Aorta (tissue), 5 donors: ENCODE results near the gene UTP25. TPM values are rescaled to one million over a fixed set of nuclear protein-coding genes. Genes with fewer than 3 reads are reported as not detected.

Experiments
- ATAC-seq: fragments of 200-7000 bp; cut with Tn5 transposase; one replicate; pipeline ENCODE4 v1.9.1; 2022; ENCODE audit warnings: moderate library complexity; ENCODE audit not compliant: low FRiP score
- DNase-seq, 2 donors: peaks; one replicate each; pipeline ENCODE4 v3.0.0-alpha.2; 2020
- H3K27ac ChIP-seq, 2 donors: one replicate each; pipeline ENCODE4 v1.5.1; 2013; ENCODE audit warnings: low read length in 2 of 2, mild to moderate bottlenecking in 2 of 2, moderate library complexity in 2 of 2, control low read depth in 1 of 2, inconsistent platforms in 1 of 2, low read depth in 1 of 2
- H3K27me3 ChIP-seq, 2 donors: one replicate each; pipeline ENCODE4 v1.6.1; 2013; ENCODE audit warnings: control low read depth in 1 of 2, low read length in 1 of 2, mild to moderate bottlenecking in 1 of 2, moderate library complexity in 1 of 2; ENCODE audit not compliant: insufficient read depth in 2 of 2, control insufficient read depth in 1 of 2
- H3K36me3 ChIP-seq, 2 donors: one replicate each; pipeline ENCODE4 v1.6.1; 2013; ENCODE audit warnings: control low read depth in 1 of 2, low read length in 1 of 2, mild to moderate bottlenecking in 1 of 2; ENCODE audit not compliant: insufficient read depth in 2 of 2, control insufficient read depth in 1 of 2
- H3K4me1 ChIP-seq, 2 donors: one replicate each; pipeline ENCODE4 v1.6.1; 2013; ENCODE audit warnings: low read length in 2 of 2, control low read depth in 1 of 2, mild to moderate bottlenecking in 1 of 2, moderate library complexity in 1 of 2; ENCODE audit not compliant: insufficient read depth in 2 of 2, control insufficient read depth in 1 of 2
- H3K4me3 ChIP-seq, 2 donors: one replicate each; pipeline ENCODE4 v1.5.1; 2013; ENCODE audit warnings: low read length in 2 of 2, control low read depth in 1 of 2, mild to moderate bottlenecking in 1 of 2
- H3K9me3 ChIP-seq: one replicate; pipeline ENCODE4 v1.6.1; 2013; ENCODE audit warnings: mild to moderate bottlenecking, low read length; ENCODE audit not compliant: control insufficient read depth
- WGBS, 2 donors: extraction: QIAGEN DNeasy Blood & Tissue Kit; methylation state at CpG; one replicate each; pipeline ENCODE4 v1.1.7; 2013; 5-methylcytosine and 5-hydroxymethylcytosine counted together
- intact Hi-C, 2 donors: fragments of 100-400 bp; cut with DNase I; formaldehyde crosslinking; loops; one replicate each; pipeline versions ENCODE4 v1.14.2 to v1.15.0; 2022
- polyA plus RNA-seq, 2 donors: library from polyadenylated mRNA; stranded (reverse); fragments of 200-250 nt; gene quantifications; one replicate each; pipeline ENCODE4 v1.2.3, GENCODE V29; 2013
- total RNA-seq, 2 donors: library from RNA; stranded (reverse); fragmentation: NEBNext Ultra II Directional; extraction: Animal tissue kit (Norgen Biotek cat#: 25700); gene quantifications; one replicate each; pipeline ENCODE4 v1.2.1, GENCODE V29; 2021
- donor health status: healthy with polysubstance abuse.
- donor health status: Bipolar disorder and iron deficiency.
- donor health status: DM: no; HTN: no; CAD: no.
- donor health status: DM: no; HTN: no; CAD: no.
- donor health status: DM: yes; HTN: yes; CAD: no.

UTP25 gene
- total and polyA plus RNA-seq, 4 donors: 0.50 to 8.1 (median 5.1) TPM

DNA sequence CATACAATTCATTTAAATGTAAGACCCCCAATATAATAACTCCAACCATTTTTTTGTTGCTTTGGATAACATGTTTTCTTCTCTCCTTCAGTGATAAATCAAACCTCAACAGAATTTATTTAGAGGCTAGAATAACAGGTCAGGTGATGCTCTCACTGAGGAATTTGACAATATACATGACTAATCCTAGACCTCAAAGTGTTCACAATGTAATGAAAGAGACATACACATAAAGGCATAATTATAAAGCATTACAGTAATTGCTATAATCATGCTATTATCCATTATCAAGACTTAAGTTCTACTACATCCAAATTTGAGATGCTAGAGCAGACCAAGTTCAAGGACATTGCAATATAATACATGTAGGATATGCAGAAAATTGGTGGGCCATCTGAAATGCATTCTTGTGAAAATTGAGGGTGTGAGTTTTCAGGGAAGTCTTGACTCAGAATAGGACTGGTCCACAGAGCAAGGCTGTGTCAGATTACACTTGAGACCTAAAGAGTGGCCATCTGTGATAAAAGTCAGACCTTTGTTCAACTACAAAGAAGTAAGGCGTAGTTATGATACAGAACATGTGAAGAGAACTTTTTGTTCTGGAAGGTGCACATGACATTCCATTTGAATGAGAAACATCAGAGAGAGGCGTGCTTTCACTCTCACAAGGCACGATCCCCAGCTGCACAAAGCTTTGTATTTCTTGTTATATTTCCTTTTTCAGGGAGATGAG lies 45.5 kb downstream of the UTP25 start:
- no peaks in the 10 kb centered on the region for H3K4me1 ChIP-seq
- DNase-seq (no peak), ATAC-seq (no peak)
- H3K36me3 ChIP-seq: no peaks in the 10 kb centered on the region
- no peak overlapping the region for H3K27ac ChIP-seq
- WGBS, 2 donors: 54 to 61% methylated on average over 3 of the region's 3 CpGs
- no peak overlapping the region for H3K4me3 ChIP-seq
- intact Hi-C loops: no loop called here
- H3K9me3 ChIP-seq: no peaks in the 10 kb centered on the region
- H3K27me3 ChIP-seq: no peaks in the 10 kb centered on the region

DNA sequence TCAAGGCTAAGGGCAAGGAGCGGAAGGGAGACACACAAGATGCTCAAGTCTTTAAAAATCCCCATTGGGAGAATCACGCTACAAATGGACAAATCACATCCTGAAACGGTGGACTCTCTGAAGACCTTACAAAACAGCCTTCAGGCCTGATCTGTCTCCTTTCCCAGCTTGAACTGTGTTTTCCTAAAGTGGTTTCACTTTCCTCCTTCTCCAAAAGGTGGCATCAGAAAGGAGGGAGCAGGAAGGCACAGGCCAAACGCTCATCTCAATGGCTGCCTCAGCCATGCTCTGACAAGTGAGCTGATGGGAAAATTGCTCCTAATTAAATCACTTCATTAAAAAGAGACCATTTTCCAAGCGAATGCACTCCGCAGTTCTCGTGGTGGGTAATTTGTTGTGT lies 47.7 kb downstream of the UTP25 start:
- H3K4me1 ChIP-seq: no peaks in the 10 kb centered on the region
- intact Hi-C loops: no loop called here
- no peaks in the 10 kb centered on the region for H3K36me3 ChIP-seq
- no peaks in the 10 kb centered on the region for H3K9me3 ChIP-seq
- DNase-seq: no peak
- no peak overlapping the region for H3K27ac ChIP-seq
- WGBS, 2 donors: 35 to 40% methylated on average over 7 of the region's 7 CpGs
- H3K4me3 ChIP-seq: no peak overlapping the region
- no peak for ATAC-seq
- H3K27me3 ChIP-seq: no peaks in the 10 kb centered on the region

GRCh38 chr1:209876078-209876800 lies 48.5 kb downstream of the UTP25 start:
- WGBS, 2 donors: 73% methylated on average over 6 of the region's 6 CpGs
- intact Hi-C loops: no loop called here
- Histone ChIP-seq H3K9me3 (no peaks in the 10 kb centered on the region), H3K27me3 (no peaks in the 10 kb centered on the region), H3K4me3 (no peak overlapping the region), H3K36me3 (no peaks in the 10 kb centered on the region), H3K27ac (no peak overlapping the region), H3K4me1 (no peaks in the 10 kb centered on the region)
- ATAC-seq (no peak), DNase-seq (no peak)

DNA sequence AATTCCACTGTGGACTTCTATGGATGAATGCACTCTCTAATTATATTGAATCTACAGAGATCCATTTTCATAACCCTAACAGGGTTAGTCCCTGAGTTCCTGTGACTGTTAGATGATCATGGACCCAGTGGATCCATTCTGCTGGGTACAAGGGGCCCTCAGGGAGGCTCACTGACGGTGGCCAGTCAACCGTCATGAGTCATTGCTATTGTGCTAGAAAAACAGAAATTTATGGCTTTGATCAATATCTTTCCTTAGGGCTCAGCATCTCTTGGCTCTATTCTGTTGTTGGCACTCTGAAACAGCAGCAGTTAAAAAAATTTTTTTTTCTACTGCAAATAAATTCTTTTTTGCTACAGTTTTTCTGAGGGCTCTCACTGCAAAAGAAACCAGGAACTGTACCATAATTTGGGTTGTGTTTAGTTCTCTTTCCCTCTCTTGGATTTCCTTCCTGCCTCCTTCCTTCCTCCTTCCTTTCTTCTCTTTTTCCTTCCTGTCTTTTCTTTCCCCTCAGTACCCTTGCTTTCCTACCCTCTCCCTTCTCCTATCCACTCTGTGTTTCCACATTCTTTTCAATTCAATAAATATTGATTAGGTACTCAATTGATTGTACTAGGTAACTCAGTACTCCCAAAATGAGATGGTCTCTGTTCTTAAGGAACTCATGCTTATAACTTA lies 49.5 kb downstream of the UTP25 start:
- ATAC-seq: no peak
- WGBS, 2 donors: 61 to 66% methylated on average over 2 of the region's 2 CpGs

GRCh38 chr1:209878964-209879363 lies 51.2 kb downstream of the UTP25 start:
- H3K27me3 ChIP-seq: no peaks in the 10 kb centered on the region
- no peak overlapping the region for H3K4me3 ChIP-seq
- no peak overlapping the region for H3K27ac ChIP-seq
- H3K36me3 ChIP-seq: no peaks in the 10 kb centered on the region
- intact Hi-C loops: no loop called here
- 95% methylated on average over 1 of the region's 1 CpG for WGBS, 2 donors
- H3K4me1 ChIP-seq: no peaks in the 10 kb centered on the region
- no peak for DNase-seq
- ATAC-seq: no peak
- no peaks in the 10 kb centered on the region for H3K9me3 ChIP-seq

More for the DNA sequence above, 49.5 kb downstream of the UTP25 start:
- H3K27me3 ChIP-seq: no peaks in the 10 kb centered on the region
- no peaks in the 10 kb centered on the region for H3K4me1 ChIP-seq
- no peaks in the 10 kb centered on the region for H3K36me3 ChIP-seq
- no peaks in the 10 kb centered on the region for H3K9me3 ChIP-seq
- intact Hi-C loops: no loop called here
- H3K27ac ChIP-seq: no peak overlapping the region
- no peak overlapping the region for H3K4me3 ChIP-seq
- no peak for DNase-seq

DNA sequence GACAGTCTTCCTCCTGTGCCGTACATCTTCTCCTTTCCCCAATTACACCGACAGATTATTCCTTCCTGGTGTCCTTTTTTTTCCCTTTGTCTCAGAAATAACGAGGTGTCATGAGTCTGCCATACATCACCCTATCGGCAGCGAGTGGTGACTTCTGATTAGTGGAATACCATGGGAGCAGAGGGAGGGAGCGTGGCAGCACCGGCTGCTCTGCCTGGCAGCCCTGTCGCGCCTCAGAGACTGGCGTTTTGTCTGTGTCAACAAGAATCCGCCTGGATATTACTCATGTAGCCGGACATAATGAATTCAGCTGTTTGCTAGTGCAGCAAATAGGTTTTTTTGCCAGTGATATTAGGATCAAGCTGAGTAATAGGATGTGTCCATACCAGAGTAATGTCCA lies 51.8 kb downstream of the UTP25 start:
- Histone ChIP-seq H3K27me3 (no peaks in the 10 kb centered on the region), H3K36me3 (no peaks in the 10 kb centered on the region), H3K4me3 (no peak overlapping the region), H3K4me1 (no peaks in the 10 kb centered on the region), H3K9me3 (no peaks in the 10 kb centered on the region), H3K27ac (no peak overlapping the region)
- intact Hi-C loops: no loop called here
- ATAC-seq (no peak), DNase-seq (no peak)
- WGBS, 2 donors: 39 to 40% methylated on average over 12 of the region's 12 CpGs

DNA sequence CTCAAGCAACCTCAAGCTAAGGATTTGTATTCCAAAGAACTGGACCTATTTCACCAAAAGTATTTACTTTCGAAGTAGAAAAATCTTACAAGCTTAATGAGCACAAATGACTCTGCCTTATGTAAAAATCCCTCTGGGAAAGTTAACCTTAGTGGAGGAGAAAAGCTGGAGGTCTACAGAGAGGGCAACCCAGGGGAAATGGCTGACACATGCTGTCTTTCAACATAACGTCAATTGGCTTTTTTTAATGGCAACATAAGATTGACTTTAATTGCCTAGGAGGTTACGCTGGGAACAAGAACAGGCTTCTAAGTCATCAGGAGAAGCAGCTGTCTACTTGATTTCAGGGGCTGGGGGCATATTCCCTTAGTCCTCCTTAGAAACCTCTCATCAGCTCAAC lies 52.3 kb downstream of the UTP25 start:
- Histone ChIP-seq H3K9me3 (no peaks in the 10 kb centered on the region), H3K4me3 (no peak overlapping the region), H3K4me1 (no peaks in the 10 kb centered on the region), H3K36me3 (no peaks in the 10 kb centered on the region), H3K27me3 (no peaks in the 10 kb centered on the region), H3K27ac (no peak overlapping the region)
- no peak for ATAC-seq
- intact Hi-C loops: no loop called here
- WGBS, 2 donors: 48 to 49% methylated on average over 3 of the region's 3 CpGs
- no peak for DNase-seq

DNA sequence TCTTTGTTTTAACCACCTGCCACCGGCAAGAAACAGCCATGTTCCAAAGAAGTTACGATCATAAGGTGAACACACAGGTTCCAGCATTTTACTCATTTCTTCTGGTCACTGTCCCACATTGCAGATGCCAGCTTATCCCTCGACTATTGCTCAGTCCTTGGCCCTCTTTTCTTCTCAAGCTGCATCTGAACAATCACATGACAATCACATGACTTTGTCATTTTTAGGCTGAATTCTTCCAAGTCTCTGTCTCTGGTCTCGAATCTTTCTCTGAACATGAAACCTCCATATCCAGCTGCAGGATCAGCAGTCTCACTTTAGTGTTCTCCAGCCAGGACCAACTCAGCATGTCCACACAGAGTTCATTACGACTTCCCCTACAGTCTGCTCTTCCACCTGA lies 53.8 kb downstream of the UTP25 start:
- DNase-seq (no peak), ATAC-seq (no peak)
- no peaks in the 10 kb centered on the region for H3K9me3 ChIP-seq
- no peaks in the 10 kb centered on the region for H3K36me3 ChIP-seq
- WGBS, 2 donors: 78 to 83% methylated on average over 5 of the region's 5 CpGs
- no peak overlapping the region for H3K4me3 ChIP-seq
- H3K27ac ChIP-seq: no peak overlapping the region
- H3K27me3 ChIP-seq: no peaks in the 10 kb centered on the region
- no peaks in the 10 kb centered on the region for H3K4me1 ChIP-seq
- intact Hi-C loops: no loop called here
